Measurements from ENCODE around the gene DPEP3.
"Not testable (repeated sequence)": the region's sequence is repeated elsewhere in the genome, so short reads cannot be mapped to it uniquely, and the experiment has no call there.

The DPEP3 gene

GRCh38 chr16:67939507-67940445 is 40.5 kb downstream of the DPEP3 start:
- no peaks in the 10 kb centered on the region for H4K20me1 ChIP-seq (ENCODE audit: insufficient read depth, low read length)
- H3K9me2 ChIP-seq (replicated peaks; ENCODE audit: insufficient read depth, low read length): no peaks in the 10 kb centered on the region
- no peaks in the 10 kb centered on the region for H3K27me3 ChIP-seq (replicated peaks; ENCODE audit: insufficient read depth, low read length)
- no peak overlapping the region for H2AFZ ChIP-seq (ENCODE audit: low read length)
- no peak overlapping the region for H3K9ac ChIP-seq (ENCODE audit: low read length)
- H3K4me2 ChIP-seq (ENCODE audit: low read depth, low read length): no peak overlapping the region
- H3F3A ChIP-seq (ENCODE audit: insufficient read depth, low read length): peaks cover 17% of the 10 kb centered on the region
- H3K4me1 ChIP-seq (ENCODE audit: low read length): peaks cover 13% of the 10 kb centered on the region
- TF ChIP-seq CTCF (IDR thresholded peaks at IDR 0.05; ENCODE audit: low read length): no peak
- no peak for TF ChIP-seq EZH2phosphoT487 (IDR thresholded peaks at IDR 0.05; ENCODE audit: low read length)
- TF ChIP-seq EZH2 (optimal IDR thresholded peaks at IDR 0.05; ENCODE audit: low read depth, low read length): no peak
- no peak overlapping the region for H3K4me3 ChIP-seq (ENCODE audit: low read length)
- no peak for DNase-seq
- no peaks in the 10 kb centered on the region; the same call in 1 of the 2 replicates for H3K36me3 ChIP-seq (replicated peaks; ENCODE audit: insufficient read depth, low read length)
- H3K9me3 ChIP-seq (replicated peaks; ENCODE audit: insufficient read depth, low read length): no peaks in the 10 kb centered on the region
- H3K27ac ChIP-seq (ENCODE audit: low read length): no peak overlapping the region
- peaks cover 22% of the 10 kb centered on the region for H3K79me2 ChIP-seq (ENCODE audit: low read length)

- Histone ChIP-seq H3K4me2 (ENCODE audit: low read depth, low read length) (peak overlapping the region; percentile 87), H3K27ac (ENCODE audit: low read length) (peak overlapping the region; percentile 82; the same call in 1 of the 2 replicates), H3F3A (ENCODE audit: insufficient read depth, low read length) (peaks cover 17% of the 10 kb centered on the region), H3K4me1 (ENCODE audit: low read length) (peaks cover 15% of the 10 kb centered on the region), H3K79me2 (ENCODE audit: low read length) (peaks cover 30% of the 10 kb centered on the region)
- not testable (repeated sequence) for H3K27me3 ChIP-seq (replicated peaks; ENCODE audit: insufficient read depth, low read length); H3K4me3 ChIP-seq (ENCODE audit: low read length); H3K9ac ChIP-seq (ENCODE audit: low read length); H3K9me2 ChIP-seq (replicated peaks; ENCODE audit: insufficient read depth, low read length); DNase-seq; H4K20me1 ChIP-seq (ENCODE audit: insufficient read depth, low read length); H3K9me3 ChIP-seq (replicated peaks; ENCODE audit: insufficient read depth, low read length); H3K36me3 ChIP-seq (replicated peaks; ENCODE audit: insufficient read depth, low read length); H2AFZ ChIP-seq (ENCODE audit: low read length)
Observed at GRCh38 chr16:67937713-67938112, 42.6 kb downstream of the DPEP3 start.

- H4K20me1 ChIP-seq (ENCODE audit: insufficient read depth, low read length): no peaks in the 10 kb centered on the region
- H3K4me3 ChIP-seq (ENCODE audit: low read length): peak overlapping the region; percentile 99
- H3K27me3 ChIP-seq (replicated peaks; ENCODE audit: insufficient read depth, low read length): no peaks in the 10 kb centered on the region
- DNase-seq: peak; percentile 95
- H3K9me3 ChIP-seq (replicated peaks; ENCODE audit: insufficient read depth, low read length): no peaks in the 10 kb centered on the region
- no peak for TF ChIP-seq CTCF (IDR thresholded peaks at IDR 0.05; ENCODE audit: low read length)
- TF ChIP-seq EZH2phosphoT487 (IDR thresholded peaks at IDR 0.05; ENCODE audit: low read length): no peak
- TF ChIP-seq EZH2 (optimal IDR thresholded peaks at IDR 0.05; ENCODE audit: low read depth, low read length): no peak
- no peaks in the 10 kb centered on the region; the same call in 1 of the 2 replicates for H3K36me3 ChIP-seq (replicated peaks; ENCODE audit: insufficient read depth, low read length)
- peak overlapping the region; percentile 82 for H3K27ac ChIP-seq (ENCODE audit: low read length)
- peaks cover 17% of the 10 kb centered on the region for H3F3A ChIP-seq (ENCODE audit: insufficient read depth, low read length)
- no peaks in the 10 kb centered on the region for H3K9me2 ChIP-seq (replicated peaks; ENCODE audit: insufficient read depth, low read length)
- H3K9ac ChIP-seq (ENCODE audit: low read length): peak overlapping the region; percentile 89
- peaks cover 30% of the 10 kb centered on the region for H3K79me2 ChIP-seq (ENCODE audit: low read length)
- peaks cover 15% of the 10 kb centered on the region for H3K4me1 ChIP-seq (ENCODE audit: low read length)
- peak overlapping the region; percentile 49 for H2AFZ ChIP-seq (ENCODE audit: low read length)
- peak overlapping the region; percentile 87 for H3K4me2 ChIP-seq (ENCODE audit: low read depth, low read length)
Observed at GRCh38 chr16:67936880-67937605, 43.3 kb downstream of the DPEP3 start.
